KMS-11 (cell line): Measurements from ENCODE around the gene CDK17.

Experiments used
- H2AFZ ChIP-seq: fragments of 200-600 bp; sonication (generic); 2 replicates; pipeline ENCODE4 v1.6.1; 2016; ENCODE audit warnings: antibody characterized with exemption, mixed run types, low read depth
- H3K27ac ChIP-seq: fragments of 200-600 bp; sonication (generic); 2 replicates; pipeline ENCODE4 v1.6.1; 2016; ENCODE audit warnings: mild to moderate bottlenecking, mixed run types
- H3K27me3 ChIP-seq: fragments of 200-600 bp; sonication (generic); 2 replicates; pipeline ENCODE4 v1.6.1; 2017; ENCODE audit warnings: mild to moderate bottlenecking, low read depth, mixed run types, moderate library complexity; ENCODE audit not compliant: insufficient read depth
- H3K36me3 ChIP-seq: fragments of 200-600 bp; sonication (generic); 2 replicates; pipeline ENCODE4 v1.6.1; 2017; ENCODE audit warnings: mild to moderate bottlenecking, mixed run types; ENCODE audit not compliant: insufficient read depth
- H3K4me1 ChIP-seq: fragments of 200-600 bp; sonication (generic); 2 replicates; pipeline ENCODE4 v1.6.1; 2016; ENCODE audit warnings: mild to moderate bottlenecking, low read depth, mixed run types; ENCODE audit not compliant: poor library complexity, severe bottlenecking
- H3K4me2 ChIP-seq: fragments of 200-600 bp; sonication (generic); 2 replicates; pipeline ENCODE4 v1.7.0; 2016; ENCODE audit warnings: mild to moderate bottlenecking, mixed run types
- H3K4me3 ChIP-seq: fragments of 200-600 bp; sonication (generic); IDR thresholded peaks from 2 replicates; pipeline ENCODE4 v1.6.1; 2017; ENCODE audit warnings: low read depth, low read length, mixed read lengths; ENCODE audit not compliant: insufficient read depth
- H3K79me2 ChIP-seq: fragments of 200-600 bp; sonication (generic); 2 replicates; pipeline ENCODE4 v1.6.1; 2016; ENCODE audit warnings: low read depth, mixed run types; ENCODE audit not compliant: insufficient read depth
- H3K9ac ChIP-seq: fragments of 200-600 bp; sonication (generic); 2 replicates; pipeline ENCODE4 v1.6.1; 2016; ENCODE audit warnings: mild to moderate bottlenecking, mixed run types
- H4K20me1 ChIP-seq: fragments of 200-600 bp; sonication (generic); 2 replicates; pipeline ENCODE4 v1.6.1; 2016; ENCODE audit warnings: mild to moderate bottlenecking, mixed run types; ENCODE audit not compliant: insufficient read depth
- TF ChIP-seq, protein P1 (sequence below): fragments of 200-600 bp; sonication (generic); conservative IDR thresholded peaks from 2 replicates; pipeline ENCODE4 v1.6.1; 2017; ENCODE audit warnings: low read depth, mild to moderate bottlenecking, antibody characterized with exemption, low read length, moderate library complexity, mixed read lengths

The CDK17 gene

DNA sequence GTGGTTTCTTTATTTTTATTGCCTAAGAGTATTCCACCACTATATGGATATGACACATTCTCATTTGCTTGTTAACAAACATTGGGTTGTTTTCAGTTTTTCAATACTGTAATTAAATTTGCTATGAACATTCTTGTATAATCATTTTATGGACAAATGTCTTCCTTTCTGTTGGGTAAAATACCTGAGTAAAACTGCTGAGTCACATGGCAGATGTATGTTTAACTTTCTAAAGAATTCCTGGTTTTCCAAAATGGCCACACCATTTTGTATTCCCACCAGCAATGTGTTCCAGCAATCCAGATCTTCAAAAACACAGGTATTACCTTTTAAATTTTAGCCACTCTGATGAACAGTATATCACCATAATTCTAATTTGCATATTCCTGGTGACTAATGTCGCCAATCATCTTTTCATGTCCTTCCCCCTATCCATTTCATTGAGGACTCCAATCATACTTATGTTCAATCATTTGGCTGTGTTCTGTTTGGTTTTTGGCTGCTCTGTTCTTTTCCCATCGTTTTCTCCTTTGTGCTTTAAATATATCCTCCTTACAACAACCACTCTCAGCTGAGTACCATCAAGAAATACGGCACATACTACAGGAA, 36.0 kb downstream of the CDK17 start:
- no peaks in the 10 kb centered on the region; the same call in 1 of the 2 replicates for H4K20me1 ChIP-seq
- no peak overlapping the region for H3K4me3 ChIP-seq
- no peak overlapping the region for H2AFZ ChIP-seq
- TF ChIP-seq, protein P1, sequence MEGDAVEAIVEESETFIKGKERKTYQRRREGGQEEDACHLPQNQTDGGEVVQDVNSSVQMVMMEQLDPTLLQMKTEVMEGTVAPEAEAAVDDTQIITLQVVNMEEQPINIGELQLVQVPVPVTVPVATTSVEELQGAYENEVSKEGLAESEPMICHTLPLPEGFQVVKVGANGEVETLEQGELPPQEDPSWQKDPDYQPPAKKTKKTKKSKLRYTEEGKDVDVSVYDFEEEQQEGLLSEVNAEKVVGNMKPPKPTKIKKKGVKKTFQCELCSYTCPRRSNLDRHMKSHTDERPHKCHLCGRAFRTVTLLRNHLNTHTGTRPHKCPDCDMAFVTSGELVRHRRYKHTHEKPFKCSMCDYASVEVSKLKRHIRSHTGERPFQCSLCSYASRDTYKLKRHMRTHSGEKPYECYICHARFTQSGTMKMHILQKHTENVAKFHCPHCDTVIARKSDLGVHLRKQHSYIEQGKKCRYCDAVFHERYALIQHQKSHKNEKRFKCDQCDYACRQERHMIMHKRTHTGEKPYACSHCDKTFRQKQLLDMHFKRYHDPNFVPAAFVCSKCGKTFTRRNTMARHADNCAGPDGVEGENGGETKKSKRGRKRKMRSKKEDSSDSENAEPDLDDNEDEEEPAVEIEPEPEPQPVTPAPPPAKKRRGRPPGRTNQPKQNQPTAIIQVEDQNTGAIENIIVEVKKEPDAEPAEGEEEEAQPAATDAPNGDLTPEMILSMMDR: no peak
- no peak overlapping the region for H3K4me2 ChIP-seq
- H3K27ac ChIP-seq: no peak overlapping the region
- H3K79me2 ChIP-seq: peaks cover 84% of the 10 kb centered on the region
- no peaks in the 10 kb centered on the region for H3K27me3 ChIP-seq
- H3K9ac ChIP-seq: no peak overlapping the region
- H3K36me3 ChIP-seq: no peaks in the 10 kb centered on the region
- peaks cover 48% of the 10 kb centered on the region for H3K4me1 ChIP-seq

DNA sequence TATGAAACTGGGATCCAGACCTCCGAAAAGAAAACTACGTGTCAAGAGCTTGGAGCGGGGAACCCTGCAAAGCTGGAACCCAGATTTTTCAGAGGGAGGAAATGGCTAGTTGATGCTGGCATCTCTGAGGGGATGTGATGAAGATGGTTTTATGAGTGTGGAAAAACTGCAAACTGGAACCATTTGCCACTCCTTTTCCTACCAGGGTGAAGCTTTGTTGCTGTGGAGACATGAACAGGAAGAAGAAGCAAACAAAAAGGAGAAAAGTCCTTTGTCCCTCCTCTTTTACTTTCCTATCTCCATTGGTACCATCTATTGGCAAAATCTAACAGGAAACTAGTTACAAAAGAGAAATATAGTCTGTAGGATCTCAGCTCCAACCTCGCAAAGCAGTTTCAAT, 39.2 kb downstream of the CDK17 start:
- Histone ChIP-seq H4K20me1 (no peaks in the 10 kb centered on the region; the same call in 1 of the 2 replicates), H3K9ac (no peak overlapping the region), H3K36me3 (no peaks in the 10 kb centered on the region), H3K79me2 (peaks cover 79% of the 10 kb centered on the region), H3K27ac (no peak overlapping the region), H3K4me1 (peaks cover 30% of the 10 kb centered on the region), H3K4me2 (no peak overlapping the region), H3K4me3 (no peak overlapping the region), H2AFZ (no peak overlapping the region), H3K27me3 (no peaks in the 10 kb centered on the region)
- TF ChIP-seq, protein P1: no peak

DNA sequence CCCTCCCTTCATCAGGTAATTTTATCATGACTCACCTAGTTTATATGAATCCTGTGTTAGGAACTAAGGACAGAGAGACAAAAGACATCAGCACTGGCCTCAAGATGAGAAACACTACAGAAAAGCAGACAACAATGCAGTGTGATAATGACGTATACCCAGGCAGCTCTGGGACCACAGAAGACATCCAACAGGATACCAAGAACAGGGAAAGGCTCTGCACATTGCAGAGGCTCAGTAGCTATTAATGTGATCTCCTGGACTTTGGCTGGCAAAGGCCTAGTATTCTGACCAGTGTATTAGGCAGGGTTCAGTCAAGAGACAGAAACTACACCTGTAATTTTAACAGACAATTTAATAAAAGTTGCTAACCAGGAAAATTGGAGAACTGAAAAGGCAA, 39.7 kb downstream of the CDK17 start:
- H3K9ac ChIP-seq: no peak overlapping the region

DNA sequence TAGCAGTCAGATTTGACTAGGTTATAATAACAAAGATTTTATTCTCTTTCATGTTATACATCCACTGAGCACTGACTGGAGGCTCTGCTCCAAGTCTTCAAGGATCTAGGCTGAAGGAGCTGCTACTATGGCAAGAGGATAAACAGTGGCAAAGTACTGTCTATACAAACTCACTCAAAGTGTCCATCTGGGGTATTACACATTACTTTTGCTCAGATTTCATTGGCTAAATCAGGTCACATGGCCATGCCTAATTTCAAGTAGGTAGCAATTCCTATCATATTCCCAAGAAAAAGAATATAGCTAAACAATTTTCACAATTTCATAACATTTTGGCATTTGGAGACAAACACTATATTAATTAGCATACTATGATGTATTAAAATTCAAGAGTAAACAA, 40.9 kb downstream of the CDK17 start:
- H3K4me1 ChIP-seq: peaks cover 17% of the 10 kb centered on the region
- H3K4me2 ChIP-seq: no peak overlapping the region
- H3K36me3 ChIP-seq: no peaks in the 10 kb centered on the region
- TF ChIP-seq, protein P1: no peak
- no peaks in the 10 kb centered on the region for H3K27me3 ChIP-seq
- no peak overlapping the region for H3K27ac ChIP-seq
- peaks cover 73% of the 10 kb centered on the region for H3K79me2 ChIP-seq
- no peak overlapping the region for H3K4me3 ChIP-seq
- no peak overlapping the region for H3K9ac ChIP-seq
- no peaks in the 10 kb centered on the region for H4K20me1 ChIP-seq
- H2AFZ ChIP-seq: no peak overlapping the region

More for the DNA sequence above, 39.7 kb downstream of the CDK17 start:
- Histone ChIP-seq H3K36me3 (no peaks in the 10 kb centered on the region), H2AFZ (no peak overlapping the region), H4K20me1 (no peaks in the 10 kb centered on the region; the same call in 1 of the 2 replicates), H3K79me2 (peaks cover 79% of the 10 kb centered on the region), H3K4me2 (no peak overlapping the region), H3K4me1 (peaks cover 28% of the 10 kb centered on the region), H3K27ac (no peak overlapping the region), H3K27me3 (no peaks in the 10 kb centered on the region), H3K4me3 (no peak overlapping the region)
- TF ChIP-seq, protein P1: no peak
